OCI-M2 (cell line): ENCODE data around the gene NECTIN3.

Experiments used
- DNase-seq: peaks from one replicate; lab custom pipeline; 2025; ENCODE audit not compliant: unreplicated experiment; lab: John Stamatoyannopoulos, UW

The NECTIN3 gene

DNA sequence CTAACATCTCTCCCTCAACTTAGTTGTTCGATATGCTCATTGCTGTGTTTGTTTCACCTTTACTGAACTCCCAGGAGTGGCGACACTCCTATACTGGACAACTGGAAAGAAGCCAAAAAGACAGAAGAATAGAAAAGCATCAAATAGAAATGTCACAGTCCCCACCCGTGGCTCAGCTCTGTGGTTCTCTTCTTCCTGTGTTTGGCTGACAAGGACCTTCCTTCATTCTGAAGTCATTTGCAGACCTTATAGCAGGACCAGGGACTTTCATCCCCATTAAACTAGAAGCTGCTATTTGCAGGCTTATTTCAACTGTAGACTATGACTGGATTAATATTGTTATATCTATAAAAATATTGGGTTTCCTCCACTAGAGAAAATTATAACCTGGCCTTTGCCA, 125.9 kb downstream of the NECTIN3 start:
- DNase-seq, result no peak

DNA sequence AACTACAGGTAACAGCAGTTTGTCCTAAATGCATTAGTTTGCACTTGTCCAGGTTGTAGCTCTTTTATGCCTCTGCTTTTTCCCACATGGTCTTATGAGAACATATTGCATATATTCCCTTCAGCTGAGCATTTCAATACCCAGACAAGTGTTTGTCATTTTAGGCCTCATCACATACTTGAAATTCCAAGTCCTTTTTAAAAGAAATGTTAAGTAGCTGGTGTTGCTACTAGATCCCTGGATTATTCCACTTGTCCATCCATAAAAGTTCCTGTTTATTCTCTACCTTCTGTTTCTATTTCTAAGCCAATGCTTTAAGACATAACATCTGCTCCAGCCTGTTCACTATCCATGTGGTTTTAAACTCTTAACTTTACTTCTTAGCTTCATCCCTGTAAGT, 128.4 kb downstream of the NECTIN3 start:
- DNase-seq, result no peak

DNA sequence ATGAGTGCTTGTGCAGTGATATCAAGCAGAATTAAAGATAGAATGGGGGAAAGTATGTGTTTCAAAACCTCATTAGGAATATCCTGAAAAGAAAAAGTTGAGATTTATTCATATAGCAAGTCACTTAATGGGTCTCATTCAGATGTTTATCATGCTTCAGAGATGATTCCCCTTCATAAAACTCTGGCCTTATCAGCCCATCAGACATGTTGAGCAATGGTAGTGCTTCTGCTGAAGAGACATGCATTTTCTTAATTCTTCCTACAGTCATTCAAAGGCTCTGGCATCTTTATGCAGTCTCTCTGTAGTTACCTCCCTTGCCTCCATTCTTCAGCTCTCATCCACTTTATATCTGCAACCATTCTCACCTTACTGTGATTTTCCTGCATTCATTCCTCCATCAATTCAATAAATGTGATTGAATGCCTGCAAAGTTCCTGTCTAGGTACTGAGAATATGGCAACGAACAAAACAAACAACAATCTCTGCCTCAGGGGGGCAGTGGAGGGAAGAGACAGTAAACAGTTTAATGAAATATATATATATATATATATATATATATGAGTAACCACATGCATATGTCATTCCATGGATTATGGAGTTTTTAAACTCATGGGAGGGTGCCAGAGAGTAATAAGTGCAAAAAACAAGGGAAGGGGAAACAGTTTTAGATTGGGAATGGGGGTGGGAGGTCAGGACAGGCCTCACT, 138.5 kb downstream of the NECTIN3 start:
- no peak for DNase-seq

DNA sequence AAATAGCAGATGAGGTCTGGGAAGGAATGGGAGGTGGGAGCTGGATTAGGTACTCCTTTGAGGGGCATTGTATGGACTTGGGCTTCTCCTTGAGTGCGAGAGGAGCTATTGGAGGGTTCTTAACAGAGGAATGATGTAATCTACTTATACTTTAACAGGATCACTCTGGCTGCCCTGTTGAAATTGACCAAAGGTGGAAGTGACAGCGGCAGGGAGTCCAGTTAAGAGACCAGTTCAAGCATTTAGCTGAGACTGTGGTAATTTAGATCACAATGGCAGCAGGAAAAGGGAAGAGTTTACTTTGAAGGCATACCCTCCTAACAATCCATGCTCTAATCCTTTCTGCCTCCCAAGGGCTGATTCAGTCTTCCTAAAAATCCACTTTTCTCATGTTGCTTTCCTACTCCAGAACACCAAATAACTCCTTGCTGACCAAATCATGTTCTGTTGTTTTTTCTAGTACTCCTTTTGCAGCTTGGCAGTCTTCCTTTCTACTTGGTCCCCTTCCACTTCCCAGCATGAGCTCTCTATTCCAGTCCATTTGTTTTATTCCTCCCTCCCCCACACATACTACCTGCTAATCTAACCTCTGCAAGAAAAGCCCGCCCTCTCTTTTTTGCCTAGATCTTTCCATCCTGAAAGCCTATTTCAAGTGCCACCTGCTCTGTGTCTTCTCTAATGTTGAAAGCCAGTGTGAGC, 139.4 kb downstream of the NECTIN3 start:
- DNase-seq, result no peak

DNA sequence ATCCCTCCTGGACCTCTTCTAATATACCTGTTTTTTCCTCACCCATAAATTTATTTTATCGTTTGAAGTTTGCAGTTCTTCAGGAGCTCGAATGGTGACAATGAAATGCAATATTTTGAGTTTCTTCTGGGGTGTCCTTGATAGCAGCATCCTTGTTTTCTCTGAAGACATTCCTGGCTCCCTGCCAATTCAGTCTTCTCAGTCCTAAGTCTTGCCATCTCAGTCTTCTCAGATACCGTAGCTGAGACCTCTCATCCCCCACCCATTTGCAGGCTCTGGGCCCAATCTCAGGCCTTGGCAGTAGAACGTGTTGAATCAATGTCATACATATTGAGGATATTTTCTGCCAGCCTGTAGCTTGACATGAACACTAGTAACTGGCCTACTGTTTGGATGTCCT, 140.9 kb downstream of the NECTIN3 start:
- DNase-seq, result no peak

DNA sequence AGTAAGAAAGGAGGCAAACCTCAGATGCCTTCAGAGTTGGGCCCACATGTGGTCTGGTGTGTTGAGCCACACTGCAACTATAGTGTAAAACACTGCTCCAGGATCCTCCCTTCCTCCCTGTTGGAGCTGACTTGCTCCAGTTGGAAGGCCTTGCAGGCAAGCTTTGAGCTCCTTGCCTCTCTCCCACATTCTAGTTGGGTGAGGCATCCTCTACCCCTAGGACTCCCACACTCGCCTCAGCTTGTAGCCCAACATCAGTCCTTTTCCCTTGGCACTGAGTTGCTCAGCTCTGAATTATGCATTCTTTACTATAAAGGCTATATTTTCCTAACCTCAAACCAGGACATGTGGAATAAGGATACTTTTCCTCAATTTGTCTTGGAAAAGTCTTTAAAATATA, 143.9 kb downstream of the NECTIN3 start:
- DNase-seq, result no peak

DNA sequence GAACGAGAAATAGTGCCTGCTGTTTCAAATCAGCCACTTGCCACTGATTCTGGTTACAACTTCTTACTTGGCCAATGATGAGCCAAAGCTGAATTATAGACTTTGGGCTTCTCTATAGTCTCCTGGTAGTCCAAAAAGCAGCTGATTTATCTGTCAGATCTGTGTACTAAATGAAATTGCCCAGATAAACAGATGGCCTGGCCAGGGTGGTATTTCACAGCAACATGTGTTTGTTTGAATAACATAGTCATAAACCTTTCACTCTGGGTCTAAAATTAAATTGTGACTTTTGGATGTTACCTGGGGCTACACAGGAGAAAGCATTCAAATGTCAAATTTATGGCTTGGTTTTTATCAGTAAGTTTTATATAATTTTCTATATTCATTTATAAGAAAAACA, 147.0 kb downstream of the NECTIN3 start:
- no peak for DNase-seq

DNA sequence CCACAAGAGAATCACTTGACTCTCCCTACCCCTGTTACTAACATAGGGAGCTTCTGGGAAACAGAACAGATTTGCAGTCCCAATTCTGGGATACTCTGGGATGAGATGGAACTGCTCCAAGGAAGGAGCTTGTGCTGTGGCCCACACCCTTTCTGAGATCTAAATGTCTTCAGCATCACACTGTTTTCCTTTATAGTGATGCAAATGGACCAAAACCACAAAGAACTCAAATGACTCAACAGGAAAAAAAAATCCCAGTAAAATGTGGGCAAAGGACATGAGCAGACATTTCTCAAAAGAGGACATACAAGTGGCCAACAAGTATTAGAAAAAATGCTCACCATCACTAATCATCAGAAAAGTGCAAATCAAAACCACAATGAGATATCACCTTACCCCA, 155.6 kb downstream of the NECTIN3 start:
- DNase-seq, result no peak

DNA sequence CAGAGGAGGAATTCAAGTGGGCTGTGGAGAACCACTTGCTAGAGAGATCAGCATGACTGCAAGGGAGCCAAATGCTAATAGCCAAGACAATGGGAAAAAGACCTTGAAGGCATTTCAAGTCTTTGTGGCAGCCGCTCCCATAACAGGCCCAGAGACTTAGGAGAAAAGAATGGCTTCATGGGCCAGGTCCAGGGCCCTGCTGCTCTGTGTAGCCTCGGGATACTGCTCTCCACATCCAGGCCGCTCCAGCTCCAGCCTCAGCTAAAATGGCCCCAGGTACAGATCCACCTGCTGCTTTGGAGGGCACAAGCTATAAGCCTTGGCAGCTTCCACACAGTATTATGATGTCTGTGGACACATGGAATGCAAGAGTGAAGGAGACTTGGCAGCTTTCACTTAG, 157.7 kb downstream of the NECTIN3 start:
- DNase-seq, result no peak

DNA sequence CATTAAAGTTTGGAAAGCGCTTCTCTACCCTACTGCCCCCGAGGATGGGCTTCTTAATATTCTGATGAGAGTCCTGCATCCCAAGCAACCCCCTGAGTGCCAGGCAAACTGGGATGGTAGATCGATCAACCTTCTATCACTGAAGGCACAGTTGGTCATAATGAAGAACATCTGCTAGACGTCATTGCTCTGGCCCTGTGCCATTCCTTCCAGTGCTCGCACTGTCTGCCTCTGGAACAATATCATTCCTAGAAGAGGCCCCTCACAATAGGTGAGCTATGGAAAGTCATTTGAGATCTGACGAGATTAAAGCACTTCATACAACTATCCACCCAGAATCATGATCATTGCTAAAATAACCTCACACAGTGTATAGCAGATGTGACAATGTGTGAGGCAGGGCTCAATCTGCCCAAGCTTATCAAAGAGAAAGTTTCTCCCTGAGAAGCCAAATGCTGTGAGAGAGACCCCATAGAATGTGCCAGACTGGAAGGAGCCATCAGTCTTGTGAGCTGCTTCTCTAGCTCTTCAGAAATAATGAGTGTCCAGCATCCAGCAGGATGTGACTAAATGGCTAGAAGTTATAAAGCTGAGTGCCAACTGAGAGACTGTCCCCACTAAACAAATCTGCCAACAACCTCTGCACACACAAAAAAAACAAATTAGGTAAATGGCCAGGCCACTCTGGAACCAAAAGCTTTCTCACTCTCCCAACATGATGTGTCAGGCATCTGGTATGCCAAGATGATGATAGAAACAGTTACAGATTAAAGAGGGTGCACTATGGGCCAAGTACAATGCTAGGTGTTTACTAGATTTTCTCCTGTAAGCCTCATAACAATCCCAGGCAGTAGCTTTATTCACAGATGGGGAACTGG, 165.5 kb downstream of the NECTIN3 start:
- DNase-seq, result no peak

DNA sequence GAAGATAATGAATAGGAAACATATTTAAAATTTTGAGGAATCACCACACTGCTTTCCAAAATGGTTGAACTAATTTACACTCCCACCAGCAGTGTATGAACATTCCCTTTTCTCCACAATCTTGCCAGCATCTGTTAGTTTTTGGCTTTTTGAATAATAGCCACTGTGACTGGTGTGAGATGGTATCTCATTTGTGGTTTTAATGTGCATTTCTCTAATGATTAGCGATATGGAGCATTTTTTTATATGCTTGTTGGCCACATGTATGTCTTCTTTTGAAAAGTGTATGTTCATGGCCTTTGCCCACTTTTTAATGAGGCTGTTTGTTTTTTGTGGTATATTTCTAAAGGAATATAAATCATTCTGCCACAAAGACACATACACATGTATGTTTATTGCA, 166.3 kb downstream of the NECTIN3 start:
- no peak for DNase-seq

DNA sequence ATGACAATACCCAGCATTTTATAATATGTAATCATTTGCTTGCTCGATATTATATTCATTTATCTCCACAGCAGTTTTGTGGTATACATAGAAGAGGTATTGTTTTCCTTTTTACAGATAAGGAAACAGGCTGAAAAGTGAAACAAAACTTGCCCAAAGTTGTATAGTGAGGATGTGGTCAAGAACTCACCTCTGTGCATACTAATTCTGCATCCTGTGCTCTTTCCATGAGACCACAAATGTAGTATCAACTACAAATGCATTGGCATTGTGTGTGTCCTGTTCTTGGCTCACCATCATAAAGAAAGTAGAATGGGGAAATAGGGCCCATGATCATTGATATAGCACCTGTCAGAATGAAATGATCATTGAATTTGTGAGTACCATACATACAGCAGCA, 167.3 kb downstream of the NECTIN3 start:
- DNase-seq, result no peak

DNA sequence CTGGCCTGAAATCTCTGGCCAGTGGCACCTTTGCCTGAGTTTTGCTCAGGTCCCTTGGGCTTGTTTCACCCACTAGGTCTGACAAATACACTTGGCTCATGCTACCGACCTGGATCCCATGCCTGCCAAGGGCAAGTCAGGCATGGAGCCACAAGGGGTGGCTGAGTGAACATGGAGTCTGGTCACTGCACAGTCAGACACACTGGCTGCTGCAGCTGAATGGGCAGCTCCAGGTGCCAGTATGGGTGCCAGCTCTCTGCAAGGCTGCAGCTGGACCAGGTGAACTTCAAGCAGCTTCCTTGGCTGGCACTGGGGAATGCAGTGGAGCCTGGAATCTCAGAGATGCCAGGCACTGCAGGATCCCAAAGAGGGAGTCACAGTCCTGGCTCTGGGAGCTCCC, 170.3 kb downstream of the NECTIN3 start:
- DNase-seq, result no peak
